ENCODE measurements around the gene HEPN1.

HEPN1 gene

GRCh38 chr11:124899383-124900145 is 19.5 kb upstream of the HEPN1 start:
- no peak for DNase-seq (ENCODE audit: low read depth)

- peak; percentile 55 for DNase-seq (ENCODE audit: low read depth)
These were observed 18.6 kb upstream of the HEPN1 start for GRCh38 chr11:124900464-124900863.

- DNase-seq (ENCODE audit: low read depth): no peak
These were observed 16.4 kb upstream of the HEPN1 start for GRCh38 chr11:124902616-124903015.

DNA sequence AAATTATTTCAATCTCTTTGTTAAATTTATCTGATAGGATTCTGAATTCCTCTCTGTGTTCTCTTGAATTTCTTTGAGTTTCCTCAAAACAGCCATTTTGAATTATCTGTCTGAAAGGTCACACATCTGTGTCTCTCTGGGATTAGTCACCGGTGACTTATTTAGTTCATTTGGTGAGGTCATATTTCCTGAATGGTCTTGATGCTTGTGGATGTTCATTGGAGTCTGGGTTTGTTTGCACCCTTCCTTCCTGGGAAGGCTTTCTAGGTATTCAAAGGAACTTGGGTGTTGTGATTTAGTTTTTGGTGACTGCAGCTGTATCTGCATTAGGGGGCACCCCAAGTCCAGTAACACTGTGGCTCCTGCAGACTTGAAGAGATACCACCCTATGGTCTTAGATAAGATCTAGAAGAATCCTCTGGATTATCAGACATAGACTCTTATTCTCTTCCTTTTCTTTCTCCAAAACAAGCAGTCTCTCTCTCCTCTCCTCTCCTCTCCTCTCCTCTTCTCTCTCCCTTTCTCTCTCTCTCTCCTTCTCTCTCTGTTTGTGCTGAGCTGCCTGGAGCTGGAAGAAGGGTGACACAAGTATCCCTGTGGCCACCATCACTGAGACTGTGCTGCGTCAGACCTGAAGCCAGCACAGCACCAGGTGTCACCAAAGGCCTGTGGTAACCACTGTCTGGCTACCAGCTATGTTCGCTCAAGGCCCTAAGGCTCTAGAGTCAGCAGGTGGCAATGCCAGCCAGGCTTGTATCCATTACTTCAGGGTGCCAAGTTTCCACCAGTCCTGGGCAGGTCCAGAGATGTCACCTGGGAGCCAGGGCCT is 3.3 kb upstream of the HEPN1 start:
- no peak for DNase-seq (ENCODE audit: low read depth)

GRCh38 chr11:124916370-124916710 is 2.7 kb upstream of the HEPN1 start:
- DNase-seq (ENCODE audit: low read depth): no peak

DNA sequence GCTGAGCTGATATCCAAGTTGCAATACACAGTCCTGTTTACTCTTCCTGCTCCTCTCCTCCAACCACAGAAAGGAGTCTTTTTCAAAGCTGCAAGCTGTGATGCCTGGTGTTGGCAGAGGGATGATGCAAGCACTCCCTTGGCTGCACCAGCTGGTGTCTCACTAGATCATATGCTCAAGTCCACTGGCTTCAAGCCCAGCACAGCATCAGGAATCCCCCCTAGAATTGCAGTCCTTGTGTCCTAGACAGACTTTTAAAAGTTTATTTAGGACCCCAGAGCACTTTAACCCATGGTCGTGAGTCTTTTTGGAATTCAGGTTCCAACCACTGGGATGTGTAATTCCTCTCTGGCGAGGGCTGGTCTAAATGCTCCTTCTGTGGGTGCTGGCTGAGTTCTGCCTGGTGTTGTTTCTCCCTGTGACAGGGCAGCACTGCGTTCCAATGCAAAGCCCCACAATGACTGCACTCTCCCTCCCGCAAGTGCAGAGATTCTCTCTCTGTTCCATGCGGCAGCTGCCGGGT is 1.9 kb upstream of the HEPN1 start:
- DNase-seq (ENCODE audit: low read depth): no peak

DNA sequence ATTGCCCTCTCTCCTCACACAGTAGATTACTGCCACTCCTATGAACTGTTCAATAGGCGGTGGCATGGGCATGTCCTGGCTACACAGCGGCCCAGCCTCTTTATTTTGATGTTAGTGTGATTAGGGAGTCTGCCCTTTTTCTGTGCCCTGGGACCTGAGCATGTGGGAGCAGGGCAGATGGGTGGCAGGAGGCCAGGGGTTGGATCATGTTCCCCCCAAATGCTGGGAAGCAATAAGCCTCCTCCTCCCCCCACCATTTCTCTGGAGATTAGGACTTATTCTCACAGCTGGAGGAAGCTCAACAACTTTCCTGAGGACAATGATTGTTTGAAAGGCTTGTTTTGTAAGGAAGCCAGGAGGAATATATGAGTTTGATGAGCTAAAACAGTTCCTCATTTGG is 848 bp downstream of the HEPN1 start:
- no peak for DNase-seq (ENCODE audit: low read depth)

DNA sequence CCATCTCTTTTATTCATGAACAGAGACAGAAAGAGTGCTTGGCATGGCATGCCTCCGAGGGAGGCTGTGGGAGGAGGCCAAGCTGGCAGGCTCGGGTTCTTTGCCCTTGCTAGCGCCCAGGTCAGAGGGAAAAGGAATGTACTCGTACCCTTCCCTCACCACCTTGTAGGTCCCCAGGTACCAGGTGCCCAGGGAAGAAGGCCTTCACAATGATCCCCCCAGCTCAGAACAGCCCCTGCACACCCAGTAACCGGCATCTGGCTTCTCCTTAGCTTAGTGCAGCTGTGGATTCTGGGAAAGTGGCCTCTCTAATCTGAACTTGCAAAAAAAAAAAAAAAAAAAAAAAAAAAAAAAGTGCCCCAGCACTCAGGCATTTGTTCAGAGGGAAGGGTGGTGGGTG is 1.3 kb downstream of the HEPN1 start:
- no peak for DNase-seq (ENCODE audit: low read depth)

DNA sequence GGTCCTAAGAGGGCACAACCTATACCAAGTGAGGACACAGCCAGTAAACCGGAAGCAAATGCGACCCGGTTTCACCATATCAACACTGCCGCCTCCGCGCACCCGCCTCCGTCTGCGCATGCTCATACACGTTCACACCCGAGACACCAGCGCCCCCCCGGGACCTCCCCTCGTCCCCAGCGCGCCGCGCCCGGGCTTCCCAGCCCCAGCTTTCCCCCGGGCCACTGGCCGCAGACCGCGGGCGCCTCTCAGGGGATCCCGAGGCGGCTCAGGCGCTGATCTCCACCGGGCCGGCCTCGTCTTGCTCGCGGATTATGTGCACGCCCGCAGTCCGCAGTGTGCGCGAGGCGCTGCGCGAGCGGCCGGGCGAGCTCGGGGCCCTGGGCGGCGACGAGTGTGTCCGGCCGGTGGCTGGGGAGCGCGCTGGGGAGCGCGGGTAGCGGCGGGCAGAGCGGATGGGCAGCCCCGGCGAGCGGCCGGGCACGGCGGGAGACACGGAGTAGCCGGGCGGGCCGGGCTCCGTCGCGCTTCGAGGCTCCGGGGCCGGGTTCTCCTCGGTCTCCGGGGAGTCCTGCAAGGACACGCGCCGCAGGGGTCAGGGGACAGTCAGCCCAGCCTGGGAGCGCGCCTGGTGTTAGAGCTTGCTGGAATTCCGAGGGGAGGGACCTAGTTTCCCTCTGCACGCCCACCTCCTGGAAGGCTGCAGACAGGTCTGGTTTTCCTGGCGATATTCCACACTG is 2.0 kb downstream of the HEPN1 start:
- no peak for DNase-seq (ENCODE audit: low read depth)

- no peak for DNase-seq (ENCODE audit: low read depth)
These were observed 3.8 kb downstream of the HEPN1 start for GRCh38 chr11:124922831-124923230.

GRCh38 chr11:124923296-124923695 is 4.2 kb downstream of the HEPN1 start:
- no peak for DNase-seq (ENCODE audit: low read depth)

GRCh38 chr11:124928942-124929665 is 10.1 kb downstream of the HEPN1 start:
- DNase-seq (ENCODE audit: low read depth): no peak

GRCh38 chr11:124930799-124931198 is 11.7 kb downstream of the HEPN1 start:
- no peak for DNase-seq (ENCODE audit: low read depth)

- DNase-seq (ENCODE audit: low read depth): peak; percentile 88
These were observed 16.0 kb downstream of the HEPN1 start for GRCh38 chr11:124934862-124935547.

GRCh38 chr11:124935548-124936514 is 16.8 kb downstream of the HEPN1 start, which contains the start of gene HEPACAM:
Gene HEPACAM, minus strand, starts transcription at chr11:124936047. Its CDS starts 41 bp downstream, at chr11:124936006.
- no peak for DNase-seq (ENCODE audit: low read depth)

DNA sequence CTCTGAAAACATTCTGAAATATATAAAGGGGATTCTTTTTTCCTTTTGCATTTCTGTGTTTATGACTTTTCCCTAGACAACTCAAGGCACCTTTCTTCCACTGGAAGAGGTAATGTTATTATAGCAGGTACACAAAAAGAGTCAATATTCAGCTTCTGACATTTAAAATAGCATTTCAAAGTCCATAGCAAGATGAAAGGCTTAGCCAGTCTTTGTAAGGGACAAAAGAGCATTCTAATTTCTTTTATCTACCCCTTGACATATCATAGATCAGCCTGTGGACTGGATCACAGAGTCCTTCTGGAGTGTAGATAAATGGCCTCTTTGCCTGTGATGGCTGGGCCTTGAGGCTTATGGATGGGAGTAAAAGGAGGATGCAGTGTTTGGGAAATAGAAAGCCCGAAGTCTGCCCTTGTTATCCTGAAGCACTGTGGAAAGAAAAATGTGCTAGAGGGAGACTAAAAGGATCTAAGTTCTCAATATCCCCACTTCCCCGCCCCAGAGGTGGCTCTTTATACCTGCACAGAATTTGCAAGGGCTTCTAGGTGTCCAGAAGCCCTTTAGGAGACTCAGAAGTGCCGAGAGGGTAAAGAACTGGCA is 18.4 kb downstream of the HEPN1 start:
- no peak for DNase-seq (ENCODE audit: low read depth)

DNA sequence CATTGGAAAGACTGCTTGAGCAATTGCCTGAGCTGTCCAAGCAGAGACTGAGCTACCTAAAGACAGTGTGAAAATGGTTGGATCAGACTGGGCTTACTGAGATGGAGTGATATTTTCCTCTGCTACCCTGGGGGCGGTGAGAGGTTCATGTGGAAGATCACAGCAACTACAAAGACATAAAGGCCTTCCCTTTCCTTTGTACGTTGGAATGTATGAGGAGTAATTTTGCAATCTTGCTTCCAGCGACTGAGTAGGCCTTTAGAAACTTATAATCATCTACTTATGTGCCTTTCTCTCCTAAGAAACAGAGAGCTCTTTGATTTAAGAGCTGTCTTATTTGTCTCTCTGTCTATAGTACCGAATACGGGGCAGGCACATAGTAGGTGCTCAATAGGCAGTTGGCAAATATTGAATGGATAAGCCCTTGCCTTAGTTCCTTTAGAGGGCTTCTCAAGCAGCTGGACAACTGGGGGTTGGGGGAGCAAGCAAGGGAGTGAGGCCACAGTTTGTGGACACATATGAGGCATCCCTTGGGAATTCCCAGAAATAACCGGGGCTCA is 19.2 kb downstream of the HEPN1 start:
- DNase-seq (ENCODE audit: low read depth): no peak

- DNase-seq (ENCODE audit: low read depth): no peak
These were observed 19.9 kb downstream of the HEPN1 start for GRCh38 chr11:124938970-124939369.

- DNase-seq (ENCODE audit: low read depth): no peak
These were observed 22.7 kb downstream of the HEPN1 start for GRCh38 chr11:124941703-124942102.

All from non-pigmented ciliary epithelial cell (primary cell).